GM19351 (cell line): Measurements from ENCODE around the gene CDK19.

ENCODE experiments used
- ATAC-seq: cut with Tn5 transposase; IDR thresholded peaks from one replicate; pipeline ENCODE4 v1.9.1; 2021; ENCODE audit warnings: mild to moderate bottlenecking, moderate library complexity; ENCODE audit not compliant: unreplicated experiment

CDK19 gene

DNA sequence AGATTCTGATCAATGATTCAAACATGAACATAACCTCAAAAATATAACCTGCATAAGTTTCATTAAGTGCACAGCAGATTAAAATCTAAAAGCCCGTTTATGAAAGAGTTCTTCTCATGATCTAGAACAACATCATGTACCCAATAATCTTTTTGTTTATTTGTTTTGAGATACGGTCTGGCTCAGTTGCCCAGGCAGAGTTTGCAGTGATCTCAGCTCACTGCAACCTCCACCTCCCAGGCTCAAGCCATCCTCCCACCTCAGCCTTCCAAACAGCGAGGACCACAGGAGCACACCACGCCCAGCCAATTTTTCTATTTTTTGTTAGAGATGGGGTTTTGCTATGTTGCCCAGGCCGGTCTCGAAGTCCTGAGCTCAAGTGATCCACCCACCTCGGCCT is 149.7 kb downstream of the CDK19 start:
- ATAC-seq: no peak

DNA sequence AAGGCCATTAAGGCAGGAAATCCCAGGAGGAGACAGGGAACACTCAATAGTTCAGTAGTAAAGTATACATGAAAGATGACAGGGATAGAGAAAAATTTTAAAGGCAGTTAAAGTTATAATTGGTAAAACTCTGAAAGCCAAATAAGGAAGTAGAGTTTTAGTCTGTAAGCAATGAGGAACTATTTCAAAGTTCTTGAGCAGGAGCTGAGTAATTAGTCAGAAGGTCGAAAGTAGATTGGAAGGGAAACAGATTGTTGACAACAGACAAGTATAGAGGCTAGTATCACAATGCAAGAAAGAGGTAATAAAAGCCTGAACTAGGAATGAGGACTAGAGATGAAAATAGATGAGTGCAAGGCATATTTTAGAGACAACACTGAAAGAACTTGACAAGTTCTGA is 150.3 kb downstream of the CDK19 start:
- ATAC-seq: peak; percentile 53

DNA sequence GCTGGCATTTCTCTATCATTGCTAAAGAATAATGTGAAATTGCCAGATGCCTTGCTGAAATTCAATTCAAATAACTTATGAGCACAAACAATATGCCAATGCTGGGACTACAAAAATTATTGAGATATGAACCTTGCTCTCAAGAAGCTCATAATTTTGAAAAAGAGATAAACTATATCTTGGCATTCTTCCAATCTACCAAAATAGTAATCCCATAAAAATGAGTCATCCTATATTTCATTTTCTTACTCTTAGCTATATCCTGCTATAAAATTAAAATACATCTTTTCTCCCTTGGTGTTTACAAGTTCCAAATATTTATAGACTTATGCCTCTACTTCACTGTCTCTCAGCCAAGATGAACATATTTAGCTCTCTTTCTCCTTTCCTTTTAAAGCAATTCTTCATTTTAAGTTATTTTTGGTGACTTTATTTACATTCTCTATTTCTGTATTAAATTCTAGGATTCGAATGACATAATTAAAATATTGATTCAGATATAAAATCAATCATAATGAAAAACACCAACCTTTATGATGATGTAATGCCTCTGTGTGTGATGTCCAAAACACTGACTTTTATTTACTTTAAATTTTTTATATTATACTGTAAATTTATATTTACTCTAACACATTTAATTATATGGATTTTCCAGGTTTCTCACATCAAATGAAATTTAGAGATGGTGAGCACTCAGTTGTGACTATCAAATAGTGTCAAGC is 152.6 kb downstream of the CDK19 start:
- ATAC-seq: no peak

DNA sequence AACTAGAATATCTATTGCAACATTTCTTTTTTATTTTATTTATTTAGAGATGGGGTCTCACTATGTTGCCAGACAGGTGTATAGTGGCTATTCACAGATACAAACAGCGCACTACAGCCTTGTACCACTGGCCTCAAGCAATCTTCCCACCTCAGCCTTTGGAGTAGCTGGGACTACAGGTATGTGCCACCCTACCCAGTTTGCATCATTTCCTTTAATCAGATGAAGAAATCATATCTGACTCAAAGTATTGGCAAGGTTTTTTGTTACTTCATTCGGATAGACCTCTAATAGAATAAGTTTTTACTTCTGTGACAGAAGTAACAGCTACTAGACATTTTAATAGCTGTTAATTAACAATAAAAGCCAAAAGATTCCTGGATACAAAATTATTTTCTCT is 153.9 kb downstream of the CDK19 start:
- ATAC-seq: no peak

DNA sequence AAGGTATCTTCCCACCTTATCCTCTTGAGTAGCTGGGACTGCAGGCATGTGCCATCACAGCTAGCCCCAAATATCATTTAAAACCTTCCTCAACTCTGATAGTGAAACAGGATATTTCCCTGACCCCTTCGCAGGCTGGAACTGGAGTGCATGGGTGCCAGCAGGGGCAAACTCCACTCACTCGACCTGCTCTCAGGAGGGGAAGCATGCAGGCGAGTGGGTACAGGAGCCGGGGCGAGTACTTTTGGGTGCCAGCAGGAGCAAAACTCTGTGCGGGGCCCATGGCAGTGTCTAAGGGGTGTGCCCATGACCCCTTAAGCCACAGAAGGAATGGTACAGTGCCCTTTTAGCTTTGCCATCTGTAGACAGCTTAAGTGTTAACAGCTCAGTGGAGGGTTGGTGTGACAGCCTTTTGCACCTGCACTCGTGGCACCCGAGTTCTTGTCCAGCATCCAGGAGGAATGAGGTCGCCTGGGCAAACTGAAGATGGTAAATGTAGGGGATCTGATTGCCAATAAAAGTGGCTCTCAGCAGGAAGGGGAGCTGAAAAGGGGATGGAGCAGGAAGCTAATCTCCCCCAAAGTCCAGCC is 155.1 kb downstream of the CDK19 start:
- no peak for ATAC-seq

DNA sequence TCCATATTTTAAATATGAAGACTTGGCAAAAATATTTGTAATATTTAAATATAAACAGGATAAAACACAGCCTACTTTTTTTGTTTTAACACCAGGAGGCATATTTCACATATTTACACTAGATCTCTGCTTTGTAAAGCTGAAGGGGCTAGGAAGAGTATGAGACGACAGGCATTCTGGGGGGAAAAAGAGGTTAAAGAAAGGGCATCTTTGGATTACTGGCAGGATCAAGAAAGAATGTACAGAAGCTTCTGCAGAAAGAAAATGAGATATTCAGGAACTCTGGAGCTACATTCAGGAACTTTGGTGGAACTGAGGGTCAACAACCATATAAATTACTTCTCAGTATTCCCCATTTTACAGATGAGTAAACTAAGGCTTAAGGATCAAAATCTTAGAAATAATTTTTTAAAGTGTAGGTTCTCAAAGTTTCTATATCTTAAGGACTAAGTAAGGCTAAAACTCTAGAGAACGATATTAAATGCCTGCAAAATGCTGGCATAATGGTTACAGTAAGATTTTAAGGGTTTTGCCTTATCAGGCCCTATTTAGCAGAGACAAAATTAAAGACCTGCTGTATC is 156.5 kb downstream of the CDK19 start:
- ATAC-seq: no peak

DNA sequence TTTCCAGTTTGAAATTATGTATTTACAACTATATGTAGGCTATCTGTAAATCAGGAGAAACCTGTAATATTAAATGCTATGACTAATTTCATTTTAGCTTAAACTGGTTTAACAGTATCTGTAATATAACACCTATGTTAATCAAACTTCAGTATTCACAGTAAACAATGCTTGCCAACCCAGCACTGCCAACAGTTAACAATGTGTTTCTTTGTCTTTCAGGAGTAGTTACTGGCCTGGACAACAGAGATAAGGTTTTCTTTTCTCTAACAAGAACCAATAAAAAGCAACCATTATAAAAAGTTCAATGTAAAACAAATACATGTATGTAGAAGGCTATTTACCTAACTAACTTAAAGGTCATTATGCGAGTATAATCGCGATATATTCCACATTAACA is 158.8 kb downstream of the CDK19 start:
- ATAC-seq: no peak

DNA sequence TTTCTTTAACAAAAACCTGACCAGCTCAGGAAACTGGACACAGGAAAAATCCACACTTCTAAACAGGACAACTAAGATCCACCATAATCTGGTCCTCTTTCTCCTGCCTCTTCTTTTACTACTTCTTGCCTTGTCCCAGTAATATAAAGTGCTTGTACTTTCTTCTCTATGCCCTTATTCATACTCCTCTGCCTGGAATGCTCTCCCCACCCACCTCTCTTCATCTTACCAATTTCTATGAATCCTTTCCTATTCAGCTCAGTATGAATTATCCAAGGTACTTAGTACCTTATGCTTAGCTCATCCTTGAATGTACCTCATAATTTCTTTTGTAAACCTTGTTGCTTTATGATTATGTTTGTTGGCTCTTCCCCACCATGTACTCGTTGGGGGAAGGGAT is 159.4 kb downstream of the CDK19 start:
- ATAC-seq: no peak

DNA sequence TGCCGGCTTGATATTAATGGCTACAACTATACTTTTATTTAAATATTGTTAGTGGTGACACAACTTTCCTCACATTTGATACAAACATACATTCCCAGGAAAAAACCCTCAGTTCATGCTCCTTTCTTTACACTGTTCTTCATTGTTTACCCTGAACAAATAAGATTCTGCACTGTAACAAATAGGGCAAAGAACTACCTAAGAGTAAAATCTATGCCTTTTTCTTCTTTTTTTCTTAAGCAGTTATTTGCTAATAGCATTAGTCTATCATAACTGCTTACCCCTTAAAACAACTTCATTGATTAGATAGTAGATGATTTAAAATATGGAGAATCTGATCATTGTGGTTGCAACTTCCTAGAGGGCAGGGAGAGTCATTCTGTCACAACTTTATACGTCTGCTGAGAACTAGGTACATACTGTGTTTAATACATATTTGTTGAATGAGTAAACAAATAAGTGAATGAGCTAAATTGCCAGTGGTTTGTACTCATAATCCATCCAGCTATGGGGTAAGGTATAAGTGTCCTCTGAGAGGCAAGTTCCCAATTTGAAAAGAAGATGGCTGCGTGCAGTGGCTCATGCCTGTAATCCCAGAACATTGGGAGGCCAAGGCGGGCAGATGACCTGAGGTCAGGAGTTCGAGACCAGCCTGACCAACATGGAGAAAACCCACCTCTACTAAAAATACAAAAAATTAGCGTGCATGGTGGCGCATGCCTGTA is 161.0 kb downstream of the CDK19 start:
- no peak for ATAC-seq

DNA sequence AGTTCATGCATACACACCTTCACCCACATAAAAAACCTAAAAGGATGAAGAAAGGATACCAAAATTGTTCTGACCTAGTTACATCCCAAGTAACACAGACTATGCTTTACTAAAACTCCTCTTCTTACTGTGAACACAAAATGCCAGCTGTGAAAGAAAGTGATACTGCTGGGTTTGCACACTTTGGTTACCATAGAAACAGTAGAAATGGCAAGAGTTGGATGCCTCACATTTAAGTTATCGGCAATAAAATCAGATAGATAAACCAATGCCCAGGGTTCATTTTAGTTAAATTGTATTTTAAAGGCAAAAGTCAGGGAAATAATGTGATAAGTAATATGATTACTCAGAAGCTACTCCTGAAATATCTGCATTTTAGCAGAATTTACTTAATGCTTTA is 161.9 kb downstream of the CDK19 start:
- ATAC-seq: no peak

DNA sequence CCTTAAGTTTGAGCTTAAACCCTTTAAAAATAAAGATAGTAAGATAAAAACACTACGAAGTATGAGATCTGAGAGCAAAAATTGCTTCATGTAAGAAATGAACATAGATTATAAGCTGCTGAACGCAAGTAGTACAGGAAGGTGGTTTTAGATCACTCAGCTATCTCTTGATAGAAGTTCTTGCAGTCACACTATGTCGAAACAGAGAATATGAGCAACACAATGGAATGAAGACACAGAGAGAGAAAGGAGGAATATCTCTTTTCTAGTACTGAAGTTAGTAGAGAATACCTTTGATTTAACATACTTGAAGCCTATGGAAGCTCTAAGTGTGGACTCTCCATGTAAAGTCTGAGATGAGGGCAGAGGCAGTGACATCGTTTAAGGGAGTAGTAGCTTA is 162.7 kb downstream of the CDK19 start:
- no peak for ATAC-seq

DNA sequence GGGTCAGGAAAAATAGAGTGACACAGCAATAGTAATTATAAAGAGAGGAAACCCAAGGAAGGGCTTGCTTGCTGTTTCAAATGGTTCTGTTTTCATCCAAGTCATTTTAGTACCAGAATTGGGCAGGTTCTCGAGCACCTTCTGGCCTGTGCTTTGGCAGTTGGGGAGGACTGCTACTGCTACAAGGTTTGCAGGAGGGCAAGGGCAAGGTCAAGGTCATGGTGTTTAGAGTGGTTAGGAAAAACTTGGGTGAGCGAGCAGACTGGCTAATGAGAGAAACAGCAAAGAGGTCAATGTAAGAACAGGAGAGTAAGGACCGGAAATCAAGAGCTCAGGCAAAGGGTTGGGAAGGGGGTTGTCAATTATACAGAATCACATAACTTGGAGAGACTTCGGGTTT is 164.5 kb downstream of the CDK19 start:
- no peak for ATAC-seq

DNA sequence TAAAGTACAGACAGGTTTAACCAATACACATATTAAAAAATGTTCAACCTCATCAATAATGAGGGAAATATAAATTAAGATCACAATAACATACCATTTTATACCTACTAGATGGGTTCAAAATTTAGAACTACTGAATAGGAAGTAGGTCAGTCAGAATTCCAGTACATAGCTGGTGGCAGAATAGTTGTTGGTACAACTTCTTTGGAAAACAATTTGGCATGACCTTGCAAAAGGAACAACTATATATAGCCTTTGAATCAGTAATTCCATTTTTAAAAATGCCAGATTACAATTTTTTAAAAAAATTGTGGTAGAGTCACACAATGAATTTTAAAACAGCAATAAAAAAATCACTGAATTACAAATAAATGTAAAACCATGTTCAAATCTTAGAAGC is 165.6 kb downstream of the CDK19 start:
- ATAC-seq: no peak

DNA sequence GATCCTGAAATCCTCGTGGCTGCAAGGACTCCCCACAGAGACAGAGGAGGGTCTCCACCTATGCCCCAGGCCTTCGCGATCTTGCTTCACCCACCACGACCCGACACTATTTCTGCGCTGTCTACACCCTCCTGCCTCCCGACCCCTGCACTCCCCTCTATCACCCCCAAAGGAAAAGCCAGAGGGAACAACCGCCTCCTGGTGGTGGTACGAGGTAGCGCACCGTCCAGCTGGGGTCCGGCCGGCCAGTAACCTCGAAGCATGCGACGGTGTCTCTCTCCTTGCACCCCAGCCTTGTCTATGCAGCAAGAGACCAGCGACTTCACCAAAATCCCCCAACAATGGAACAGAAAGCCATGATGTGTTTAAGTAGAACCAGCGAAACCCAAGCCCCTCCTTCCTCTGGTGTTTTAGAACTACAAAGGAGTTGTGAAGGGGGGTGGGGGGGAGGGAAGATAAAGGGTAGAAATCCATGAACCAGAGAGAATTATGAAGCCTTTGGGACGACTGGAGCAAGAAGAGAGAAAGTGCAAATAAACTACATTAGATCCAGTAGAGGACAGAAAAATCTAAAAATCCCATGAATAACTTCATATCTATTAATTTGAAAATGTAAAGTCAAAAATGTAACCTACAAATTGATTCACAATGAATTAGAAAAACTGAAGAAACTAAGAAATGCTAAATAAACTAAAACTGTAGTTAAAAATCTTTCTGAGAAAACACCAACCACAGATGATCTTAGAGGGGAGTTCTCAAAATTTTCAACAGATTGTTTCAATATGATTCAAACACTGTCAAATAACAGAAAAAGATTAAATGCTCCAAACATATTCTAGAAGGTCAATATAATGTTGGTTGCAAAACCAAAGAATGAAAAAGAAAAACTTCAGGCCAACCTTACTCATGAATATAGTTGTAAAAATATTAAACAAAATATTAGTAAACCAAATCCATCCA is 168.0 kb downstream of the CDK19 start:
- no peak for ATAC-seq

DNA sequence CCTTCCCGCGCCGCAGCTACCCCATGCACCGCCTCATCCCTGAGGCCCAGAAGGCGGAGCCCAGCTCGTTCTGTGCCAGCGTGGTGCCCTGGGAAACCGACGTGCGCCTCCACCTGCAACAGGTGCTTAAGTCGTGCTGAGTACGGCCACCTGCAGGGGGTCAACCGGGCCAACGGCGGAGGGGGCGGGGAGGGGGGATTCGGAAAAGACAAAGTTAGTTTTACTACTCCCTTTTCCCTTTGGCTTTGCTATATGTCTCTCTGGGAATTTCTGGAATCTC is 168.9 kb downstream of the CDK19 start:
- ATAC-seq: no peak

DNA sequence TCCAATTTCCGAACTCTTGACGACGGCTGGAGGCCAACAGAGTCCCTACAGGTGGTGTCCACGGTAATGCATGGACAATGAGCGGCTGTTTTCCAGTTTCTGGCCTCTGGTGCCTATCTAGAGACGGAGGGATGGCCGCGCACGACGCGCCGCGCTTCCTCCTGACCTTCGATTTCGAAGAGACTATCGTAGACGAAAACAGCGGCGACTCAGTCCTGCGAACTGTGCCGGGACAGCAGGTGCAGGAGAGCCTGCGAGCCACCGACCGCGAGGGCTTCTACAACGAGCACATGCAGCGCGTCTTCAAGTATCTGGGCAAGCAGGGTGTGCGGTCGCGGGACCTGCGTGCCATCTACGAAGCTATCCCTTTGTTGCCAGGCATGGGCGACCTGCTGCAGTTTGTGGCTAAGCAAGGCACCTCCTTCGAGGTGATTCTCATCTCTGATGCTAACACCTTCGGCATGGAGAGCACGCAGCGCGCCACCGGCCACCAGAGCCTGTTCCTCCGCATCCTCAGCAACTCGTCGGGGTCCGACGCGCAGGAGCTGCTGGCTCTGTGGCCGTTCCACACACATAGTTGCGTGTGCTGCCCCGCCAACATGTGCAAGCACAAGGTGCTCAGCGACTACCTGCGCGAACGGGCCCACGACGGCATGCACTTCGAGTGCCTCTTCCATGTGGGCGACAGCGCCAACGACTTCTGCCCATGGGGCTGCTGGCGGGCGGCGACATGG is 169.4 kb downstream of the CDK19 start:
- no peak for ATAC-seq

DNA sequence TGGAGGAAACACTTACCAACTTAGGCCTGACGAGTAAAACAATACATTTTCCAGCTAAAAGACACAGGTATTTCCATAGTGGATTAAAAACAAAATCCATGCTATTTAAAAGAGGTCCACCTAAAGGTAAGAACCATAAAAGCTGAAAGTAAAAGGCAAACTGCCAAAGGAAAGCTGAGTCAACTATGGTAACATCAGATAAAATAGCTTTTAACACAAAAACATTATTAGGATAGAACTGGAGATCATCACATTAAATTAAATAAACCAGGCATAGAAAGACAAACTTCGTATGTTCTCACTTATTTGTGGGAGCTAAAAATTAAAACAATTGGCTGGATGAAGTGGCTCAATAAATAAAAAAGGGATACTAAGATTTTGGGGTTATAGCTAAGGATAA is 172.1 kb downstream of the CDK19 start:
- ATAC-seq: no peak

DNA sequence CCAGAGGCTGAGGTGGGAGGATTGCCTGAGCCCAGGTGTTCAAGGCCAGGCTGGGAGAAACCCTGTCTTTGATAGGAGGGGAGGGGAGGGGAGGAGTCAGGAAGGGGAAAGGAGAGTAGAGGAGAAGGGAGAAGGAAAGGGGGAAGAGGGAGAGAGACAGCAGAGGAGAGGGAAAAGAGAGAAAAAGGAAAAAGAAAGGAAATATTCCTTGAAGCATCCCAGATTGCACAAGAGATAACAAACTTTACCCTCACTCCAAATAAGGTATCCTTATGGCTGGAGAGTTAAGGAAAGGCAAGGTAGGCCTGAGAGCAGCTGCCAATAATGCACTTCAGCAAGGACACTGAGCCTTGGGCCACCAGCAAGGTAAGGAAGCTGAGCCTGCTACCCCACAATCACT is 172.6 kb downstream of the CDK19 start:
- no peak for ATAC-seq

DNA sequence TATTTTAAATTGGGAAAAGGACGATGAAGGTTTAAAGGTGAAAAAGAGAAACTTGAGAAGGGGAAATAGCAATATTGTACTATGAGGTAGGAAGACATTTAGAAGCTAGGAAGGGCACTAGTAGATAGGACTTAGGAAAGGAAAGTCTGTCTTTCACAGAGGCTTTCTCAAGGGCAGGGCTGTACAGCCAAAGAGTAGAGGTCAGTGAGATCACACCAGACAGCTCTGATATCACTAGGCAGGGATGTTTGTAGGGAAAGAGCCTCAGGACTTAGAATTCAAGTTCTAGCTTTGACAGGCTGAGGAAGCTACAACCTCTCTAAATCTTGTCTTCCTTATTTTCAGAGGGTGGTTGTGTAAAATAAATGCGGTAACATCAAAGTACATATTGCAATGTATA is 178.5 kb downstream of the CDK19 start:
- no peak for ATAC-seq

DNA sequence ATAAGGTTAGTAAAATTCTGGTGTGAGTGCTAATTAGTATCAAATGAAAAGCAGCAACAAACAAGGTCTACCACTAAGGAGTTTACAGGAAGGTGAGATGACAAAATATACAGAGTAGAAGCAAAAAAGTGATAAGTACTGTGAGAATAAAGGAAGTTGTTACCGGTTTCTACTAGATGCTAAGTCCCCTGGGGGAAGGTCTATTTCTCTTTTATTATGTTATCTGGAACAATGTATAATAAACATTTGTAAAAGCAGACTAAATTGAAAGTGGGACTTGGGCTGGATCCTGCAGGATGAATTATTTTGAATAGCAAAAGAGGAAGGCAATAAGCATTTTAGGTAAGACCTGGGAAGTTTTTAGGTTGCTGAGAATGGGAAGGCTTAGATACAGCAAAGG is 180.2 kb downstream of the CDK19 start:
- ATAC-seq: no peak
